Nephron (organoid): ENCODE data around the gene ABCC1.

Source experiments
- H3K27ac Mint-ChIP-seq, 3 experiments: 2 replicates each; pipeline ENCODE4 v1.8.0; 2020; ENCODE audit warnings: mixed read lengths in 3 of 3, mild to moderate bottlenecking in 2 of 3, moderate library complexity in 1 of 3
- H3K27me3 Mint-ChIP-seq: 2 replicates; pipeline ENCODE4 v1.8.0; 2021; ENCODE audit warnings: low read depth, mild to moderate bottlenecking, moderate library complexity, mixed read lengths
- H3K36me3 Mint-ChIP-seq: 2 replicates; pipeline ENCODE4 v1.8.0; 2020; ENCODE audit warnings: low read depth, mixed read lengths
- H3K4me1 Mint-ChIP-seq: 2 replicates; pipeline ENCODE4 v1.8.0; 2020; ENCODE audit warnings: mixed read lengths
- H3K4me3 Mint-ChIP-seq, 3 experiments: 2 replicates each; pipeline ENCODE4 v1.8.0; 2020; ENCODE audit warnings: mild to moderate bottlenecking in 3 of 3, mixed read lengths in 3 of 3, moderate library complexity in 2 of 3
- H3K9me3 Mint-ChIP-seq: 2 replicates; pipeline ENCODE4 v1.8.0; 2020; ENCODE audit warnings: mixed read lengths
- CTCF ChIP-seq, 3 experiments: fragments of 200-600 bp; sonication (generic); IDR thresholded peaks; one replicate each; pipeline ENCODE4 v1.5.0; 2021; ENCODE audit warnings: antibody characterized with exemption in 3 of 3; ENCODE audit not compliant: unreplicated experiment in 3 of 3

The ABCC1 gene

GRCh38 chr16:15950161-15950854, 892 bp downstream of the ABCC1 start:
- TF ChIP-seq CTCF (IDR thresholded peaks at IDR 0.05; ENCODE audit: unreplicated experiment in 3 of 3): no peak
- no peaks in the 10 kb centered on the region for H3K36me3 Mint-ChIP-seq
- peaks cover 29% of the 10 kb centered on the region for H3K4me1 Mint-ChIP-seq
- peak overlapping the region; percentile 96 to 98 (median 96) for H3K4me3 Mint-ChIP-seq
- H3K27me3 Mint-ChIP-seq: peaks cover 4% of the 10 kb centered on the region
- H3K9me3 Mint-ChIP-seq: no peaks in the 10 kb centered on the region
- peak overlapping the region; percentile 83 to 93 (median 85) for H3K27ac Mint-ChIP-seq

- Mint-ChIP-seq H3K27ac (peak overlapping the region; percentile 83 to 93 (median 85)), H3K4me3 (peak overlapping the region; percentile 96 to 98 (median 96)), H3K9me3 (no peaks in the 10 kb centered on the region), H3K4me1 (peaks cover 29% of the 10 kb centered on the region), H3K27me3 (peaks cover 4% of the 10 kb centered on the region), H3K36me3 (no peaks in the 10 kb centered on the region)
- TF ChIP-seq CTCF (IDR thresholded peaks at IDR 0.05; ENCODE audit: unreplicated experiment in 3 of 3): no peak
These were observed 1.5 kb downstream of the ABCC1 start for GRCh38 chr16:15950869-15951268.

- no peak for TF ChIP-seq CTCF (IDR thresholded peaks at IDR 0.05; ENCODE audit: unreplicated experiment in 3 of 3)
- no peaks in the 10 kb centered on the region for H3K36me3 Mint-ChIP-seq
- no peaks in the 10 kb centered on the region for H3K9me3 Mint-ChIP-seq
- peak overlapping the region in 1 of 3 experiments; percentile 33 for H3K27ac Mint-ChIP-seq
- peaks cover 29% of the 10 kb centered on the region for H3K4me1 Mint-ChIP-seq
- H3K4me3 Mint-ChIP-seq: peak overlapping the region; percentile 19 to 96 (median 83)
- peaks cover 4% of the 10 kb centered on the region for H3K27me3 Mint-ChIP-seq
These were observed 2.4 kb downstream of the ABCC1 start for GRCh38 chr16:15951852-15952251.

- no peak for TF ChIP-seq CTCF (IDR thresholded peaks at IDR 0.05; ENCODE audit: unreplicated experiment in 3 of 3)
- Mint-ChIP-seq H3K27ac (peak overlapping the region in 1 of 3 experiments; percentile 33), H3K36me3 (no peaks in the 10 kb centered on the region), H3K9me3 (no peaks in the 10 kb centered on the region), H3K4me3 (peak overlapping the region in 2 of 3 experiments; percentile 17 to 83), H3K4me1 (peaks cover 29% of the 10 kb centered on the region), H3K27me3 (peaks cover 2% of the 10 kb centered on the region)
These were observed 2.9 kb downstream of the ABCC1 start for GRCh38 chr16:15952265-15952711.

- no peak overlapping the region for H3K27ac Mint-ChIP-seq
- H3K36me3 Mint-ChIP-seq: no peaks in the 10 kb centered on the region
- H3K4me1 Mint-ChIP-seq: peaks cover 21% of the 10 kb centered on the region
- H3K27me3 Mint-ChIP-seq: no peaks in the 10 kb centered on the region
- no peaks in the 10 kb centered on the region for H3K9me3 Mint-ChIP-seq
- H3K4me3 Mint-ChIP-seq: no peak overlapping the region
- no peak for TF ChIP-seq CTCF (IDR thresholded peaks at IDR 0.05; ENCODE audit: unreplicated experiment in 3 of 3)
These were observed 4.1 kb downstream of the ABCC1 start for GRCh38 chr16:15953477-15953876.
